GM11168 (cell line): ENCODE data around the gene SPIRE1.
"Not testable (repeated sequence)": the region's sequence is repeated elsewhere in the genome, so short reads cannot be mapped to it uniquely, and the experiment has no call there.

Source experiments
- in situ Hi-C: fragments of 300-500 bp; cut with MboI; formaldehyde crosslinking; loops from one replicate; pipeline ENCODE4 v1.12.0; 2022; ENCODE audit warnings: low sequenced_read_pairs; ENCODE audit not compliant: unreplicated experiment

The SPIRE1 gene

GRCh38 chr18:12651651-12652050, 6.3 kb downstream of the SPIRE1 start:
- in situ Hi-C loops, result no loop called here

GRCh38 chr18:12647773-12648172, 10.1 kb downstream of the SPIRE1 start:
- in situ Hi-C loops, result no loop called here

- in situ Hi-C loops, result no loop called here
Measured at GRCh38 chr18:12645751-12646203, 12.1 kb downstream of the SPIRE1 start.

DNA sequence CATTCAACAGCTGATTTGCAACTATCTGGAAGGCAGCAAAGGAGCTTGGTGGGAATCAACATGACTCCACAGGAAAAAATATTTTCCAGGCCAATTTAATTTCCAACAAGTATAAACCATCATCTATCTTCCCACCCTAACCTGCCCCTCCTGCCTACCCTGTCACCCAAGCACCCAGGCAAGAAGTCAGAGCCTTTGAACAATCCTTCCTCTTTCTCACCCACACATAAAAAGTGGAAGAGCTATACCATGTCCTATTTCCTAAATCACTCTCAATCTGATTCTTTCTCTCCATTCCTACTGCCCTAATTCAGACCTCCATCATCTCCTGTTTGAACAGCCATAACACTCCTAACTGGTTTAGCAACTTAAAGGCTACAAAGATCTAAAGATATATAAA, 12.7 kb downstream of the SPIRE1 start:
- in situ Hi-C loops, result no loop called here

- in situ Hi-C loops, result not testable (repeated sequence)
Measured at GRCh38 chr18:12643756-12644155, 14.2 kb downstream of the SPIRE1 start.

GRCh38 chr18:12640881-12641200, 17.1 kb downstream of the SPIRE1 start:
- in situ Hi-C loops, result no loop called here

DNA sequence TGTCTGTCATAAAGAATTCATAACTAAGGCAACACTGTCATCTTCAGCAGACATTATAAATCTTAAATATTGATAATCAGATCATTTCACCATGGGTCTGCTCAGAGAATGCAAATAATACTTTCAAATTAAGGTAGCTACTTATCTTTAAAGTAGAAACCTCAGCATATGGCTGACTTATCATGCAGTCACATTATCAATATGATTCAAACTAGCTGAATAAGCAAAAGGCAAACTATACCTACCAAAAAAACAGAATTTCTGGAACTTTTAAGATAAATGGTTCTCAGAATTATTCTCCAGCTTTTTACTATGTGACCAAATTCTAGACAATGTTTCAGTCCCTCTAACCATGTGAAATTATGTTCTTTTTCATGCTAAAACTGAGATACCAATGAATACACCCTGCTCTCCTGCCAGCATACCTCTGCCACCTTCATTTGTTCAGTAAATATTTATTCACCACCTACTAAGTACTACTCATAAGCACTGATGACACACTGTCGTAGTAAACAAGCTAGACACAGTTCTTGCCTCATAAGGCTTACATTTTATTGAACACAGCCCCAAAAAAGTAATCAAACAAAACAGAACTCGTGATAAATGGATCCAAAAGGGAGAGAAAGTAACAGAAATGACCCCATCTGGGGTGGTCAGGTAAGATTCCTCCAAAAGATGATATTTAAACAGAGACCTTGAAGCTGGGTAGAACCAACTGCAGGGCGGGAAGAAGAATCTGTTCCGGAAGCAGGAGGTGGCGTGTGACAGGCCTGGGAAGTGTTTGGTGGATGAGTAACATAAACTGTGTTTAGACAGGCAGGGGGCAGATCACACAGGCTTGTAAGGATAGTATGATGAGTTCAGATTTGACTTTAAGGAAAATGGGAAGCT, 17.7 kb downstream of the SPIRE1 start:
- in situ Hi-C loops, result no loop called here

DNA sequence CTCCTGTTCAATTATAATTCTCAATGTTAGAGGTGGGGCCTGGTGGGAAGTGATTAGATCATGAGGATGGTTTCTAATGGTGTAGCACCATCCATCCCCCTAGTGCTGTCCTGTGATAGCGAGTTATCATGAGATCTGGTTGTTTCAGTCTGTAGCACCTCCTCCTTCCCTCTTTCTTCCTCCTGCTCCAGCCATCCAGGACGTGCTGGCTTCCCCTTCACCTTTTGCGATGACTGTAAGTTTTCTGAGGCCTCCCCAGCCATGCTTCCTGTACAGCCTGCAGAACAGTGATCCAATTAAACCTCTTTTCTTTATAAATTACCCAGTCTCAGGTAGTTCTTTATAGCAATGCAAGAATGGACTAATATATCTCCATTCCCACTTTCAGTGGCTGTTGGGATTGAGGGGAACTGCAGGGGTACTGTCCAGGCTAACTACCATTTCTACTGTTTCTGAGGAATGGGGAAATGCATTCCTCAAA, 19.2 kb downstream of the SPIRE1 start:
- in situ Hi-C loops, result no loop called here

DNA sequence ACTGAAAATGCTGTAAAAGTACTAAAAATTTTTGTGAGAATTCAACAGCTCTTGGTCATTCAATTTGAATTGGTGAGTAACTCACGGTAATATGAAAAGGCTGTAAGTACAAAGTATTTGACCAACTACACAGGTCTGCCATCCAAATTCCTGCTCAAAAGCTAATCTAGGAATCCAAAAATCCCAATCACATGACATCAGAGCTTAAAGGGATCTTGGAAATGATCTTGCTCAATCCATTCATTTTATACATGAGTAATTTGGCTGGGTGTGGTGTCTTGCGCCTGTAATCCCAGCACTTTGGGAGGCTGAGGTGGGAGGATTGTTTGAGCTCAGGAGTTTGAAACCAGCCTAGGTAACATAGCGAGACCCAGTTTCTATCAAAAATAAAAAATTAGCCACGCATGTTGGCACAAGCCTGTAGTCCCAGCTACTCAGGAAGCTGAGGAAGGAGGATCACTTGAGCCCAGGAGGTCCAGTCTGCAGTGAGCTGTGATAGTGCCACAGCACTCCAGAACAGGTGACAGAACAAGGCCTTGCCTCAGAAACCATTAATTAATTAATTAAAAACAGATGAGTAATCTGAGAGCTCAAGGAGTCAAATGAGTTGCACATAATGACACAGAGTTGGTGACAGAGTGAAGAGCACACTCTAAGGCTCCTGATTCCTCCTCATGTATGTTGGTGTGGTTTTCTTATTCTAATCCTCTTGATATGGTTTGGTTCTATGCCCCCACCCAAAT, 19.8 kb downstream of the SPIRE1 start:
- in situ Hi-C loops, result no loop called here

- in situ Hi-C loops, result no loop called here
Measured at GRCh38 chr18:12637393-12637792, 20.5 kb downstream of the SPIRE1 start.

DNA sequence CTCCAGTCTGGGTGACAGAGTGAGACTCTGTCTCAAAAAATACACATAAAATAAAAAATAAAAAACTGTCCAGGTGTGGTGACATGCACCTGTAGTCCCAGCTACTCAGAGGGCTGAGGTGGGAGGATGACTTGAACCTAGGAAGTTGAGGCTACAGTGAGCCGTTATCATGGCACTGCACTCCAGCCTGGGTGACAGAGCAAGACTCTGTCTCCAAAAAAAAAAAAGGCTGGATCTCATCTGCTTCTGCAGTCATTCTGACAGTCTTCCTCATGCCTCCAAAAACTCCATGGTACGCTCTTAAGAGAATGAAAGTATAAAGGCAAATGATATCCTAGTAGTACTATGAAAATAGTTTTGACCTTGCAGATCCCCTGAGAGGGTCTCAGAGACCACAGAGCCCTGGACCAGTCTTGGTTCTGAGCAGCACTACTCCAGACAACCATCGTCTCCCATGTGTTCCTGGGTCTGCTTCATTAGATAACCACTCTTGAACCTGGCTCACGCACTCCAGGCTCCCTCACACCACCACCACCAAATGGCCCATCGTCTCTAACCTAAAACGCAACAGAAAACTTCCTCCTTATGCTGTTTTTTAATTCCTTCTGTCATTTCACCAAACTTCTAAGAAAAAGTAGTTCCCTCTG, 26.0 kb downstream of the SPIRE1 start:
- in situ Hi-C loops, result no loop called here

- in situ Hi-C loops, result no loop called here
Measured at GRCh38 chr18:12630136-12630535, 27.8 kb downstream of the SPIRE1 start.

- in situ Hi-C loops, result no loop called here
Measured at GRCh38 chr18:12628706-12629702, 28.9 kb downstream of the SPIRE1 start.

- in situ Hi-C loops, result not testable (repeated sequence)
Measured at GRCh38 chr18:12627199-12627598, 30.7 kb downstream of the SPIRE1 start.

- in situ Hi-C loops, result no loop called here
Measured at GRCh38 chr18:12625241-12625640, 32.7 kb downstream of the SPIRE1 start.

DNA sequence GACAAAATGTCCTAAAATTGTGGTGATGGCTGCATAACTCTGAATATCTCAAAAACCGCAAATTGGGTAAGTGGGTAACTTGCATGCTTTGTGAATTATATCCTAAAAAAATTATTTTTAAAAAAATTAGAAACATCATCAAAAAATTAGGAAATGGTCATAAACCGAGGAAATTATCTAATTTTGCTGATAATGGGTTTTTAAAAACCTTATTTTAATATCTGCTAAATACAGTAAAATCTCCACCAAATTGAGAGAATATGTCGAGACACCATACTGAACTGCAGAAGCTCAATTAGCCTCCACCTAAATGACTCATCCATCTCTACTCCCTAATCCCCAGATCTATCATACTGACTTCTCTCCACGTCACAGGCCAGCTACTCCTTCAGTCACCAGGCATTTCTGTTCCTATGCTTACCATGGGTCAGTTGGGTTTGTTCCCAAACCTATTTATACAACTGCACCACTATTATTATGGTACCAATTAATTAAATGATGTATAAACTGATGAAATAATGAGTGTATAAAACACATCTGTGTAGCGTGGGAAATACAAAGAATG, 36.1 kb downstream of the SPIRE1 start:
- in situ Hi-C loops, result no loop called here

DNA sequence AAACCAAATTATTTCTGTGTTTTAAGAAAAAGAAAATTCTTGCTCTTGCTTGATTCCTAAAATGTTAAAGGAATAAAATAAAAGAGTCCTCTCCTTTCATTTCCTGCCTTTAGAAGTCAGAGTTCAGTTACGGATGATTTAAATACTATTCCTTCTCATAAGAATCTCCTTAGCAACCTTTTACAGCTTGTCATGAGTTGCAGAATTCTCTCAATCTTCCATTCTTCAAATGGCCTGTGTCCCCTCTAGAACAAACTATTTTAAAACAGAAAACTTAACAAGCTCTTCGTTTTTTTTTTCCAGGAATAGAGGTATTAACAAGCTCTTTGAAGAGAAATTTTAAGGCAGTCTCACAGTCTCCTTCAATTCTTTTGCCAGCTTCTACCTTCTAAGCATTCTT, 42.2 kb downstream of the SPIRE1 start:
- in situ Hi-C loops, result no loop called here

DNA sequence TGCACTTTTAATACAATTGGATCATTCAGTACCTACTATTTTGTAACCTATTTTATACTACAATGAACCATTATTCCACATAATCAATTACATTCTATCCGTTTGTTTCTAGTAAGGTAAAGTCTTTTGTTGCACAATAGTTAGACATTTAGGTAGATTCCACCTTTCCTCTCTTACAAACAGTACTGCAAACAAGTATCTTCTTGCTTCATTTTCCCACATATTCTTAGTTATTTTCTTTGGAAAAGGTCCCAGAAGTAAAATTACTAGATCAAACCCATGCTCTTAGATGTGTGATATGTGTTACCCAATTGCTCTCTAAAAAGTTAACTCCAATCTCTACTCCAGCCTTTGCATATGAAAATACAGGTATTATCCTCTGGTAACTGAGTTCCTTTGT, 49.6 kb downstream of the SPIRE1 start:
- in situ Hi-C loops, result no loop called here

- in situ Hi-C loops, result no loop called here
Measured at GRCh38 chr18:12606592-12607315, 51.2 kb downstream of the SPIRE1 start.
